GM10248 (cell line): ENCODE measurements around the gene MAMSTR.

ENCODE experiments used
- CTCF ChIA-PET: fragments of 300-600 bp; sonication (Branson Sonifier 250); formaldehyde crosslinking; extraction: SDS; loops from one replicate; lab custom pipeline; 2021; ENCODE audit warnings: antibody characterized with exemption; lab: Yijun Ruan, JAX
- POLR2A ChIA-PET: fragments of 350-650 bp; sonication (Branson Sonifier 250); formaldehyde crosslinking; extraction: SDS; loops from one replicate; lab custom pipeline; 2020; ENCODE audit warnings: antibody characterized with exemption; lab: Yijun Ruan, JAX
- DNase-seq: peaks from one replicate; pipeline ENCODE4 v3.0.0; 2012; ENCODE audit errors: extremely low spot score
- TF ChIP-seq, protein P1 (sequence below): IDR thresholded peaks from 2 replicates; pipeline ENCODE4 v1.5.1; 2012; ENCODE audit warnings: mild to moderate bottlenecking, low read depth; ENCODE audit errors: extremely low read depth, missing control alignments, control extremely low read depth

MAMSTR gene

DNA sequence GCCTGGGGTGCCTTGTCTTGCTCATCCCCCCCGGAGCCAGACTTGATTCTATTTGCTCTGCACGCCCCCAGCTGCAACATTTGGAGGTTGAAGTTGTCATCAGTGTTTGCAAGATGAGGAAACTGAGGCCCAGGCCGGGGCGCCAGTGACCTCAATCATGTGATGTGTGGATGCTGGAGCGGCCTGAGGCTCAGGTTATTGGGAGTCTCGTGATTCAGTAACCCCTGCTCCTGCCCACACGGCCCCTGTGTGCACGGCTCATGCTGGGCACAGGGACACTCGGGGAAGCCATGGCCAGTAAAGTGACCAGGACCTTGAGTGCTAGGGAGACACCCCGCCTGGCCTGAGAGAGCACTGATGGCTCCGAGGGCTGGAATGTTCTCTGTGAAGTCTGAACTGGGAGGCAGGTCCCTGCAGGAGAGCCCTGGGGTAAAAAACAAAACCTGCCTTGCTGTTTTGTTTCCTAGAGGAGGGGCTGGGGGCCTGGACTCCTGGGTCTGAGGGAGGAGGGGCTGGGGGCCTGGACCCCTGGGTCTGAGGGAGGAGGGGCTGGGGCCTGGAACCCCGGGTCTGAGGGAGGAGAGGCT is 37.7 kb upstream of the MAMSTR start:
- TF ChIP-seq, protein P1, sequence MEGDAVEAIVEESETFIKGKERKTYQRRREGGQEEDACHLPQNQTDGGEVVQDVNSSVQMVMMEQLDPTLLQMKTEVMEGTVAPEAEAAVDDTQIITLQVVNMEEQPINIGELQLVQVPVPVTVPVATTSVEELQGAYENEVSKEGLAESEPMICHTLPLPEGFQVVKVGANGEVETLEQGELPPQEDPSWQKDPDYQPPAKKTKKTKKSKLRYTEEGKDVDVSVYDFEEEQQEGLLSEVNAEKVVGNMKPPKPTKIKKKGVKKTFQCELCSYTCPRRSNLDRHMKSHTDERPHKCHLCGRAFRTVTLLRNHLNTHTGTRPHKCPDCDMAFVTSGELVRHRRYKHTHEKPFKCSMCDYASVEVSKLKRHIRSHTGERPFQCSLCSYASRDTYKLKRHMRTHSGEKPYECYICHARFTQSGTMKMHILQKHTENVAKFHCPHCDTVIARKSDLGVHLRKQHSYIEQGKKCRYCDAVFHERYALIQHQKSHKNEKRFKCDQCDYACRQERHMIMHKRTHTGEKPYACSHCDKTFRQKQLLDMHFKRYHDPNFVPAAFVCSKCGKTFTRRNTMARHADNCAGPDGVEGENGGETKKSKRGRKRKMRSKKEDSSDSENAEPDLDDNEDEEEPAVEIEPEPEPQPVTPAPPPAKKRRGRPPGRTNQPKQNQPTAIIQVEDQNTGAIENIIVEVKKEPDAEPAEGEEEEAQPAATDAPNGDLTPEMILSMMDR: no peak
- DNase-seq: no peak
- CTCF ChIA-PET: no interaction called here
- POLR2A ChIA-PET: no interaction called here

DNA sequence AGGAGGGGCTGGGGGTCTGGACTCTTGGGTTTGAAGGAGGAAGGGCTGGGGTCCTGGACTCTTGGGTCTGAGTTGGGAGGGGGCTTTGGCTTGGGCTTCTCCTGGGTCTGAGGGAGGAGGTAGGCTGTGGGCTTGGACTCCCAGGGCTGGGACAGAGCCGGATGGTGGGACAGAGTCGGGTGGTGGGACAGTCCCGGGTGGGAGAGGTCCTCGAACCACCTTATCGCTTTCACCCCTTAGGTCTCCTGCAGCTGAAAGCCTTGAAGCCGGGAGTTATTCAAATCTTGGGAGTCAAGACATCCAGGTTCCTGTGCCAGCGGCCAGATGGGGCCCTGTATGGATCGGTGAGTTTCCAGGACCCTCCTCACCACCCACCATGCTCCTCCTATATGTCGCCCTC is 37.2 kb upstream of the MAMSTR start:
- ChIA-PET CTCF (no interaction called here), POLR2A (no interaction called here)
- DNase-seq: no peak
- TF ChIP-seq, protein P1: no peak

DNA sequence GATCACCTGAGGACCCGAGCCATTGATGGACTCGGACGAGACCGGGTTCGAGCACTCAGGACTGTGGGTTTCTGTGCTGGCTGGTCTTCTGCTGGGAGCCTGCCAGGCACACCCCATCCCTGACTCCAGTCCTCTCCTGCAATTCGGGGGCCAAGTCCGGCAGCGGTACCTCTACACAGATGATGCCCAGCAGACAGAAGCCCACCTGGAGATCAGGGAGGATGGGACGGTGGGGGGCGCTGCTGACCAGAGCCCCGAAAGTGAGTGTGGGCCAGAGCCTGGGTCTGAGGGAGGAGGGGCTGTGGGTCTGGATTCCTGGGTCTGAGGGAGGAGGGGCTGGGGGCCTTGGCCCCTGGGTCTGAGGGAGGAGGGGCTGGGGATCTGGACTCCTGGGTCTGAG is 36.7 kb upstream of the MAMSTR start:
- TF ChIP-seq, protein P1: no peak
- CTCF ChIA-PET: no interaction called here
- POLR2A ChIA-PET: no interaction called here
- DNase-seq: no peak

DNA sequence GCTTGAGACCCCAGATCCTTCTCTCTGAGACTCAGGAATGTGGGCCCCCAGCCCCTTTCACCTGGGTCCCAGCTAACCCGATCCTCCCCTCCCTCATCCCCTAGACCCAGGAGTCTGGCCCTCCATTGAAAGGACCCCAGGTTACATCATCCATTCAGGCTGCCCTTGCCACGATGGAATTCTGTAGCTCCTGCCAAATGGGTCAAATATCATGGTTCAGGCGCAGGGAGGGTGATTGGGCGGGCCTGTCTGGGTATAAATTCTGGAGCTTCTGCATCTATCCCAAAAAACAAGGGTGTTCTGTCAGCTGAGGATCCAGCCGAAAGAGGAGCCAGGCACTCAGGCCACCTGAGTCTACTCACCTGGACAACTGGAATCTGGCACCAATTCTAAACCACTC is 36.3 kb upstream of the MAMSTR start:
- TF ChIP-seq, protein P1: no peak
- no peak for DNase-seq
- CTCF ChIA-PET: no interaction called here
- POLR2A ChIA-PET: no interaction called here

DNA sequence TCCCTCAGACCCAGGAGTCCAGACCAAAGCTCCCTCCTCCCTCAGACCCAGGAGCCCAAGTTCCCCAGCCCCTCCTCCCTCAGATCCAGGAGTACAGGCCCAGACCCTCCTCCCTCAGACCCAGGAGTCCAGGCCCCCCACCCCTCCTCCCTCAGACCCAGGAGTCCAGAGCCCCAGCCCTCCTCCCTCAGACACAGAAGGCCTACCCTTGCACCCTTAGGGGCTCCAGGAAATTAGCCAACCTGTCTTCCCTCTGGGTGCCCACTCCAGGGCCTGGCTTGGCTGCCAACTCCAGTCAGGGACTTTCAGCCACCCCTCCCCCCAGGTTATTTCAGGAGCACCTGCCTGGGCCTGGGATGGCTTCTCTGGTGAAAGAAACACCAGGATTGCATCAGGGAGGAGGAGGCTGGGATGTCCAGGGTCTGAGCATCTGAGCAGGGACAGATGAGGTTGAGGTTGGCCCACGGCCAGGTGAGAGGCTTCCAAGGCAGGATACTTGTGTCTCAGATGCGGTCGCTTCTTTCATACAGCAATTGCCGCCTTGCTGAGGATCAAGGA is 35.6 kb upstream of the MAMSTR start, which contains the start of gene FGF21:
TSS of gene FGF21 (plus strand) at position 441 of the 558 bp plus-strand sequence. CDS start 713 bp downstream, outside the sequence.
- ChIA-PET CTCF (no interaction called here), POLR2A (interaction anchor here (0.6 kb wide), 1 partner anchor 138 kb away, joined by 6 read pairs; no protein-coding TSS in a partner anchor)
- no peak for DNase-seq
- TF ChIP-seq, protein P1: no peak

DNA sequence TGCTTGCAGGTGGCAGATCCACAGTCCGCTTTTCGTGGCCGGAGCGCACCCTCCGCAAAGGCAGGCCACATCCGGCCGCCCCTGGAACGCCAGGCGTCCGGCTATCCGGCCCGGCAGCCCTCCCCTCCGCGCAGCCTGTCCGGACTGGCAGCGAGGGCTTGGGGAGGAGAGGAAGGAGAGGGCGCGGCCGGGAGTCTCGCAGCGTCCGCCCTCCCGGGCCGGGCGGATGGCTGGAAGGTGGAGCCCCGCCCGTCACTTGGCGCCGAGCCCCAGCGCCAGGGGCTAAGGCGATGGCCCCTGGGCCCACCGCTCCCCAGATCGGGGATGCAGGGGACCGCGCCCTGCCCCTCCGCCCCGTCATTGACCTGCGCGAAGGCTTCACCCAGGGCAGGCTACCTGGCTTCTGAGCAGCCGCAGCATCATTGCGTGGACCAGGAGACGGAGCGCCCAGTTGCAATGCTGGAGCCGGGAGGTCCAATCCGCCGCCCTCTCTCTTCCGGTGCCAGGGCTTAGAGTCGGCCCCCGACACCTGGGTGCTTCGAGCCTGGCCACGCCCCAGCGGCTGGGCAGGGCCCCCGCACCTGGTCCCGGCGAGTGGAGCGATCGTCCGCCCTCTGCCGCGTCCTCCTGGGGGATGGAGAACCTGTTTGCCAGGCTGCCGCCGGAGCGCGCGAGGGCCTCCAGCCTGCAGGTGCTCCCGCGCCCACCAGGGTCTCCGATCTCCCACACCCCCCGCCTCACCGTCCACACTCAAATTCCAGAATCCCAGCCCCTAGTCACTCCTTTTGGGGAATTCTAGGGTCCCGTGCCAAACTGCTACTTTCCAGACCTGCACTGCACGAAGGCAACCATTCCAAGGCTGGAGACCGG is 33.2 kb upstream of the MAMSTR start, which contains the start of gene FUT1:
TSS of gene FUT1 (minus strand) at position 146 of the 870 bp plus-strand sequence. CDS start 1,360 bp downstream, outside the sequence.
- CTCF ChIA-PET: no interaction called here
- TF ChIP-seq, protein P1: no peak
- no peak for DNase-seq
- POLR2A ChIA-PET: no interaction called here
